ENCODE results near the gene GFRA1. TPM values are rescaled to one million over a fixed set of nuclear protein-coding genes. Genes with fewer than 3 reads are reported as not detected.

Gene GFRA1
- total RNA-seq, 1 donor = not detected

DNA sequence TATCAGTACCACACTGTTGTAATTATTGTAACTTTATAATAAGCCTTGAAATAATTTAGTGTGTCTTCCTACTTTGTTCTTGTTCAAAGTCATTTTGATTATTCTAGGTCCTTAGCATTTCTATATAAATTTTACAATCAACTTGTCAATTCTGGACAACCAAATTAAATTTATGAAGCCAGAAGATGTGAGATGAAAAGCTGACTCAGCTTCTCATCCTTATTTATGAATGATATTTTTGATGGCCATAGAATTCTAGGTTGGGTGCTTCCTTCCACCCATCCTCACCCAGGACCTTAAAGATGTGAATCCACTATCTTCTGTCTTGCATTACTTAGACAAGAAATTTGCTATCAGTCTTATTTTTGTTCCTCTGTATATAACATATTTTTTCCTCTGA, 261.1 kb downstream of the GFRA1 start:
- Histone ChIP-seq H3K4me3 (ENCODE audit: low read length) (no peak overlapping the region), H3K4me1 (ENCODE audit: insufficient read depth, low read length) (no peaks in the 10 kb centered on the region), H3K9me3 (ENCODE audit: low read depth, low read length) (no peaks in the 10 kb centered on the region), H3K27me3 (ENCODE audit: insufficient read depth, low read length) (no peaks in the 10 kb centered on the region)

- H3K27me3 ChIP-seq (ENCODE audit: insufficient read depth, low read length) = no peaks in the 10 kb centered on the region
- H3K9me3 ChIP-seq (ENCODE audit: low read depth, low read length) = no peaks in the 10 kb centered on the region
- H3K4me3 ChIP-seq (ENCODE audit: low read length) = no peak overlapping the region
- H3K4me1 ChIP-seq (ENCODE audit: insufficient read depth, low read length) = no peaks in the 10 kb centered on the region
These were observed 265.6 kb downstream of the GFRA1 start for GRCh38 chr10:116007256-116007891.

Other genes with a start within 250 kb of the GFRA1 start
- not detected for gene CCDC172, start 51.2 kb upstream of the GFRA1 start, total RNA-seq
- gene PNLIPRP3, start 154.6 kb upstream of the GFRA1 start, total RNA-seq = not detected